HG03442 (cell line): ENCODE measurements around the gene DTYMK.

Source experiments
- ATAC-seq: cut with Tn5 transposase; IDR thresholded peaks from one replicate; pipeline ENCODE4 v1.9.1; 2021; ENCODE audit warnings: mild to moderate bottlenecking, moderate library complexity; ENCODE audit not compliant: unreplicated experiment

DTYMK gene

DNA sequence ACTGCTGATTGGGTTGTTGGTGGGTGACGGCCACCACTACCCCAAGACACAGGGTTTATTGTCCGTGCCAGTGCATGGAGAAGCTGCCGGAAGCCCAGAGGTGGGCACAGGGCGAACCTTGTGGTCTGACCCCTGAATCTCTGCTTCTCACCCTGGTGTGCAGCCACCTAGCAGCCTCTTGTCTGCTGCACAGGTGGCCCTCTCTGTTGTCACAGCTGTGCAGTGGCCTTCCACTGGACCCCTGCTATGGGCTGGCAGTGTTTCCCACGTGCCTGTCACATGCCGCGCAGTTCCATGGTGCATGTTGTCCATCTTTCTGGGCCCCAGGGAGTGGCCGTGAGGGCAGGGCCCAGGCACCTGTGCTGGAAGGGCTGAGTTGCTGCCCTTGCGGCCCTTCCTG, 33.9 kb downstream of the DTYMK start:
- no peak for ATAC-seq

DNA sequence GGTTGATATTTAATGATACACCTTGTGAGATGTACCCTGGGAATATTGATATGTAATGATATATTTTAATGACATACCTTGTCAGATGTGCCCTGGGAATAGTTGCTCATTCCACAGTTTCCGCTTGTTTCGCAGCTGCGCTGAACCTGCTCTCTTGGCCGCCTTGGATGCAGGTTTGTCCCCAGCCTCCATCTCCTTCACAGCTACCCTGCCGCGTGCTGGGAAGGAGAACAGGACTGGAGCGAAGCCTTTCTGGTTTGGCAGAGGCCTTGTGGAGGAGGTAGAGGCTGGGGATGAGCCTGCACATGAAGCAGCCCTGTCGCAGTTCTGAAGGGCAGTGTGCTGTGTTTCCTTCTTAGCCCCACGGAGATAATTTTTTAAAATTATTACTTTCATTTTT, 34.5 kb downstream of the DTYMK start:
- no peak for ATAC-seq

GRCh38 chr2:241649927-241650326, 36.7 kb downstream of the DTYMK start:
- ATAC-seq = no peak

GRCh38 chr2:241649404-241649803, 37.2 kb downstream of the DTYMK start:
- ATAC-seq = no peak

DNA sequence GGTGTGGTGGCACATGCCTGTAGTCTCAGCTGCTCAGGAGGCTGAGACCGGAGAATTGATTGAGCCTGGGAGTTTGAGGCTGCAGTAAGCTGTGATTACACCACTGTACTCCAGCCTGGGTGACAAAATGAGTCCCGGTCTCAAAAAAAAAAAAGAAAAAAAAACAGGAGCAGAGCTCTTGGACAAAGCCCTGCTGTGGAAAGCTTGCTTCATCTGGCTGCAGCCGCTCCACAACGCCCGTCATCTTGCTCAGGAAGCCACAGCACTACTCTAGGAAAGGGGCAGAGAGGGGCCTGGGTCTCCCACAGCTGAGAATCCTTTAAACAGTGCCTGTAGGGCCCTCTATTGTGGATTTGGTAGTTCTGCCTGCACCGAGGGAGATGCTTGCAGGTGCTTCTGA, 38.2 kb downstream of the DTYMK start:
- ATAC-seq = no peak

DNA sequence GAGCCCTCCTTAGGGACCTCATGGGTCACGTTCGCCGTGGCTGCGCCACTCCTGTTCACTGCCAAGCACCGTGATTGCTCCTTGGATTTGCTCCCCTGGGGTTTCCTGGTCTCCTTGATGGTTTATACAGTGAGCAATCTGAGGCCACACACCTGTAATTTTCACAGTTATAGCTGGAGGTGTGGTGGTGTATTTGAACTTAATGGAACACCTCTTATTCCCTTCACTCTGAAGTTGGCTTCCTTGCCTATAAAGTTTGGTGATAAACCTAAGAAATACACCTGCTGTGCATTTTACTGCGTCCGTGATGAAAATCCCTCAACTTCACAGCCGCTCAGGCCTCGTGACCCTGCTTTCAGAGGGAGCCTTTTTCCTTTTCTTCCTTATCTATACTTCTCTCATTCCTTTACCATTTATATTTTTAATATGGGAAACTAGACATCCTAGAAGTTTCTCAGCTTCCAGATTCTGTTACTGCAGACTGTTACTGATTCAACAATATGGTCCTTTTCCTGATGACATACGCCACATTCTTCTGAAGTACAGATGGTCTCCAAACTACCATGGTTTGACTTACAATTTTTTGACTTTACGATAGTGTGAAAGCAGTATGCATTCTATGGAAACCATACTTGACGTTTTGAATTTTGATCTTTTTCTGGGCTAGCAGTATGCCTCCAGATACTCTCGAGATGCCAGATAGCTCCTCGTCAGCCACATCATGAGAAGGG, 40.5 kb downstream of the DTYMK start:
- ATAC-seq = no peak

DNA sequence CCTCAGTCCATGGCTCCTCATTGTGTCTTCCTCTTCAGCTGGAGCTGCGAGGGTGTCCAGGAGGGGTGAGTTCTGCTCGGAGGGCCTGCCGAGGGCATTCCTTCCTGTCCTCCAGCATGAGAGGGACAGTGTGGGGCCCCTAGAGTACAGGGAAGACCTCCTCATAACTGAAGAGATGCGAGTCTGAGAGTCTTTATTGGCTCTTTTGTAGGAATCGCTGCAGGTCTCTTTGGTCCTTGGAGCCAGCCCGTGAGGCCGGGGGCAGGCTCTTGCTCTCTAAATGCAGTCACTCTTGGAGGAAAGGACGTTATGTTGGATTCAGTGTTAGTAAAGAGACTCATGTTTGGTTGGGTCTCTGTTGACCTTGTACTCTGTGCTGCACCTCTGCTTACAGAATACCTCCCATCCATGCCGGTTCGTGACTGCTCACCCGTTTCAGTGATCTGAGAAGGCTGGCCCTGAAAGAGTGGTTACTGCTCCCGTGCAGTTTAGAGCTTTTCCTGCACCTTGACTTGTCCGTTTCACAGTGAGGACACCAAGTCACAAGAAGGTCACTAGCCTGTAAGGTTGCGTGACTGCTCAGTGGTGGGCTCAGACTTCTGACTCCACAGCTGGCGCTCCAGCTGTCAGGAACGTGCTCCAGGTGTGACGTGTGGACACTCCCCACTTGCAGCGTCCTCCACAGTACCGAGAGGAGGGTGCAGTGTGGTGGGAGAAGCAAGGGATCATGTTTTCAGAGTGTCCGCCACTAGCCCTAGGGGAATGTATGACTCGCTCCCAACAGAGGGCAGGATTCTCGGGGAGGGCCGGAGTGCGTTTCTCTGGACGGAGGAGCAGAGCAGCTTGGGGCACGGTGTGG, 41.3 kb downstream of the DTYMK start:
- no peak for ATAC-seq

DNA sequence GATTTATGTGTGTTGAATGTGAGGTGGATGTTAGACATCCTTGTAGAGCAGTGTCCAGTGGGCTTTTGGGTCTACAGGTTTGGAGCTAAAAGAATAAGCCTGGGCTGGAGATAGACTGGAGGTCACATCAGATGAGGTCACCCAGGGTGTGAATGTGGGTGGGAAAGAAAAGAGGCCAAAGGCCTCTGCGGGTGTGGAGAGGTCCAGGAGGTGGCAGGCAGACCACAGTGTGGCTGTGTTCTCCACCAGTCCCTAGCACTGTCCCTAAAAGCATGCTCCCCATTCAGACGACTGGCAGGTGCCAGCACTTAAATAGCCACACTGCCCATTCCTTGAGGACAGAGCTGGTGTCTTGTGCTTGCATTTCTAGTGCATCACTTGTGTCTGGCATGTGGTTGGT, 45.0 kb downstream of the DTYMK start:
- ATAC-seq = no peak

- ATAC-seq = no peak
Measured at GRCh38 chr2:241640165-241640795, 46.3 kb downstream of the DTYMK start.

GRCh38 chr2:241639385-241639784, 47.2 kb downstream of the DTYMK start:
- ATAC-seq = no peak

- no peak for ATAC-seq
Measured at GRCh38 chr2:241638940-241639339, 47.7 kb downstream of the DTYMK start.

GRCh38 chr2:241637795-241638660, 48.6 kb downstream of the DTYMK start:
- peak; percentile 18 for ATAC-seq

GRCh38 chr2:241637018-241637794, 49.4 kb downstream of the DTYMK start, which contains the start of the genes ATG4B and THAP4:
Gene ATG4B (plus strand): TSS chr2:241637693. CDS start chr2:241637715, 22 bp downstream.
Gene THAP4 (minus strand): TSS chr2:241637158. CDS start chr2:241637017, 141 bp downstream.
- peak; percentile 61 for ATAC-seq

DNA sequence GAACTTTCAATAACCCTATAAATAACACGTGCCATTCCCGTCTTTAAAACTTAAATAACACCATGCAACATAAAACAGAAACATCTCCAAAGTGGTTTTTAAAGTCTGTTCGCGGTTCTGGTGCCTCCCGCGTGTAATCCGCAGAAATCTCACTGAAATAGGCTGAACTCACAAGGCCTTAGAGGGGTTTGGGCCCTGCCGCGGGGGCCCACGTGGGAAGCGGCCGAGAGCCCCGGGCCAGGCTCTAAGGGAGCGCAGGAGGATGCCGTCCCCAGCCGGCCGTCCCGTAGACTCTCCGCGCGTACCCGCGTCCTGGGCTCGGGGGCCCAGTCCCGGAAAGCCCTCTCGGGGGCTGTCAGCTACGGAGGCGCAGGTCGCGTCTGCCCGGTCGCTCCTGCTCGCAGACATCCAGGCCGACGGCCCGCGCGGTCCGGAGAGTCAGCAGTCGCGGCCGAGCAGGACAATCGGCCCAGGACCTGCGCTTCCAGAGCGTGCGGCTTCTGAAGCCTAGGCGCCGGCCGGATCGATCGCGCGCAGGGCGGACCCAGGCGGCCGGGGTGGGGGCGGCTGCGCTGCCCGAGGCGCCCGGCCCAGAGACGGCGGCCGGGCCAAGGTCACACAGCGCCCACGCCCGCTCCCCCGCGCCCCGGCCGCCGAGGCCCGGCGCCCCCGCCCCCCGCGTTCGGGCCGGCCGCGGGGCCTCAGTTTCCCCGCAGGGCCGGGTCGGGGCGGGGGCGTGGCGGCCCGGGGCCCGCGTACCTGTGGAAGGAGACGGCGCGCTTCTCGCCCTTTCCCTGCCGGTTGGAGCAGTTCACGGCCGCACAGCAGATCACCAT, 50.2 kb downstream of the DTYMK start:
- peak; percentile 24 for ATAC-seq

DNA sequence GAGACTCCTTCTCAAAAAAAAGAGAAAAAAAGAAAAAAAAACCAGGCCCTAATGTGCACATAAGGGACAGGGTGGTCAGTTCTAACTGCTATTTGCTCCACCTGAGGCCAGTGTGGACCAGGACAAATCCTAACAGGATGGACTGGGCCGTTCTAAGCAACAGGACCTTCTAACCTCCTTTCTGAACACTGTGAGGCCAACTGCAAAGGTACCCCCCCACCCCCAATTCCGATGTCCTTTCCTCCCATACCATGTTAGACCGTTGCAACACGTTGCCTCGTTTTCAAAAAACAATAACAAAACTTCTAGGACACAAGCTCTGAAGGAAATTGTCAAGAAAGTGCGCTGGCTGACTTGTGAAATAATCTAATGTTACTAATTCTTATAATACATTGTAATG, 50.9 kb downstream of the DTYMK start:
- no peak for ATAC-seq

DNA sequence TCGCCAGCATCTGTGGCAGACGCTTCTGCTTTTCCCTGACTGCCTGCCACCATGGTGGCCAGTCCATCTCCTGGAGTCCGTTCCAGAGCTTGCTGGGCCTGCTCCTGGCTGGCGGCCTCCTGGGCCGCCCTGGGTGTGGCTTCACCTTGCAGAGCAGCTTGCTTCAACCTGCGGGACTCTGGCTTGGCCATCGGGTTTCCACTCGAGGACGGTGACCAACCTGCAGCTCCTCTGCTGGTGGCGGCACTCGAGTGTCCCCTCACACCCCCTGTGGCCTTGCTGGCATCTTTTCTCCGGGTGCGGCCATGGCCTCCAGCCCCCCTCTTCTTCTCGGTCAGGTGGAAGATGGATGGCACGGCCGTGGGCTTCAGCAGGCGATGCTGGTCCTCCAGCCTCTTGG, 53.1 kb downstream of the DTYMK start:
- ATAC-seq = no peak

- no peak for ATAC-seq
Measured at GRCh38 chr2:241632478-241633325, 53.9 kb downstream of the DTYMK start.
